SK-N-SH (cell line): ENCODE results near the gene C4orf36. TPM values are rescaled to one million over a fixed set of nuclear protein-coding genes. Genes with fewer than 3 reads are reported as not detected.

Experiments used
- CTCF ChIA-PET: fragments of 300-600, 350-600 bp; formaldehyde crosslinking; extraction: SDS; loops from one replicate; lab custom pipeline; 2021; lab: Yijun Ruan, JAX
- POLR2A ChIA-PET: fragments of 350-600 bp; sonication (Branson Sonifier 250); formaldehyde crosslinking; extraction: SDS; loops from one replicate; lab custom pipeline; 2020; ENCODE audit warnings: antibody characterized with exemption, inconsistent platforms; lab: Yijun Ruan, JAX
- DNase-seq: peaks from one replicate; pipeline ENCODE4 v3.0.0; 2012
- H2AFZ ChIP-seq: fragments of 200-600 bp; sonication (generic); 2 replicates; pipeline ENCODE4 v1.8.1; 2016; ENCODE audit warnings: antibody characterized with exemption, mild to moderate bottlenecking, low read depth
- H3F3A ChIP-seq: fragments of 200-600 bp; sonication (generic); replicated peaks from 2 replicates; pipeline ENCODE3; 2016; ENCODE audit warnings: antibody characterized with exemption, mild to moderate bottlenecking; ENCODE audit not compliant: insufficient read depth
- H3K27ac ChIP-seq, 2 experiments: fragments of 200-500 bp in 1 of 2; fragments of 200-600 bp in 1 of 2; sonication (Bioruptor generic) in 1 of 2; sonication (generic), shearing (Covaris generic) in 1 of 2; 2 replicates each; pipeline versions ENCODE4 v1.5.1 to v1.6.1; 2014 to 2016; ENCODE audit warnings: low read depth in 2 of 2, inconsistent platforms in 1 of 2, low read length in 1 of 2, mild to moderate bottlenecking in 1 of 2, mixed read lengths in 1 of 2
- H3K27me3 ChIP-seq: fragments of 200-600 bp; sonication (generic), shearing (Covaris generic); 2 replicates; pipeline ENCODE4 v1.6.1; 2016; ENCODE audit warnings: mixed run types; ENCODE audit not compliant: insufficient read depth
- H3K36me3 ChIP-seq, 2 experiments: fragments of 200-500 bp in 1 of 2; fragments of 200-600 bp in 1 of 2; sonication (Bioruptor generic) in 1 of 2; sonication (generic) in 1 of 2; replicated peaks in 1 of 2; 2 replicates each; pipeline versions ENCODE3 to v1.5.1; 2014 to 2016; ENCODE audit warnings: low read length in 1 of 2, mild to moderate bottlenecking in 1 of 2; ENCODE audit not compliant: insufficient read depth in 2 of 2, control insufficient read depth in 1 of 2
- H3K4me1 ChIP-seq, 2 experiments: fragments of 200-500 bp in 1 of 2; fragments of 200-600 bp in 1 of 2; sonication (Bioruptor generic) in 1 of 2; sonication (generic), shearing (Covaris generic) in 1 of 2; 2 replicates each; pipeline versions ENCODE4 v1.5.1 to v1.6.1; 2014 to 2016; ENCODE audit warnings: low read depth in 1 of 2, low read length in 1 of 2, mixed run types in 1 of 2; ENCODE audit not compliant: insufficient read depth in 2 of 2, control insufficient read depth in 1 of 2
- H3K4me2 ChIP-seq: fragments of 200-600 bp; sonication (generic), shearing (Covaris generic); 2 replicates; pipeline ENCODE4 v1.6.1; 2017; ENCODE audit warnings: mixed run types
- H3K4me3 ChIP-seq, 2 experiments: fragments of 200-500 bp in 1 of 2; fragments of 200-600 bp in 1 of 2; sonication (Bioruptor generic) in 1 of 2; sonication (generic), shearing (Covaris generic) in 1 of 2; 2 replicates each; pipeline versions ENCODE4 v1.5.1 to v1.8.1; 2014 to 2016; ENCODE audit warnings: low read depth in 2 of 2, inconsistent platforms in 1 of 2, low read length in 1 of 2, mild to moderate bottlenecking in 1 of 2, mixed read lengths in 1 of 2, moderate library complexity in 1 of 2
- H3K79me2 ChIP-seq: fragments of 200-600 bp; sonication (generic); 2 replicates; pipeline ENCODE4 v1.8.1; 2017; ENCODE audit warnings: mild to moderate bottlenecking; ENCODE audit not compliant: insufficient read depth
- H3K9ac ChIP-seq: fragments of 200-600 bp; sonication (generic); 2 replicates; pipeline ENCODE4 v1.6.1; 2017; ENCODE audit warnings: mixed run types
- H3K9me2 ChIP-seq: fragments of 200-600 bp; sonication (generic); 2 replicates; pipeline ENCODE4 v1.6.1; 2017; ENCODE audit warnings: mixed run types
- H3K9me3 ChIP-seq: fragments of 200-600 bp; sonication (generic); 2 replicates; pipeline ENCODE4 v1.6.1; 2017; ENCODE audit warnings: mixed run types, mild to moderate bottlenecking, moderate library complexity
- H4K20me1 ChIP-seq: fragments of 200-600 bp; sonication (generic); 2 replicates; pipeline ENCODE4 v1.6.1; 2017; ENCODE audit warnings: mild to moderate bottlenecking, mixed run types; ENCODE audit not compliant: insufficient read depth
- EZH2phosphoT487 ChIP-seq: fragments of 200-600 bp; sonication (generic); IDR thresholded peaks from 2 replicates; pipeline ENCODE4 v1.6.1; 2017; ENCODE audit warnings: low read depth, mixed run types, mild to moderate bottlenecking, antibody characterized with exemption, moderate library complexity, borderline replicate concordance
- FOSL2 ChIP-seq: IDR thresholded peaks from 2 replicates; pipeline ENCODE4 v1.4.0; 2012; ENCODE audit warnings: low read depth, mild to moderate bottlenecking, moderate library complexity, borderline replicate concordance
- JUND ChIP-seq: IDR thresholded peaks from 2 replicates; pipeline ENCODE4 v1.4.0; 2012
- NFIC ChIP-seq: IDR thresholded peaks from 2 replicates; pipeline ENCODE4 v1.4.0; 2012; ENCODE audit warnings: borderline replicate concordance
- NRF1 ChIP-seq: IDR thresholded peaks from 2 replicates; pipeline ENCODE4 v1.6.1; 2012; ENCODE audit warnings: low read depth, mild to moderate bottlenecking, low read length
- RCOR1 ChIP-seq: fragments of 150-350 bp; IDR thresholded peaks from 2 replicates; pipeline ENCODE4 v1.6.1; 2017; ENCODE audit warnings: antibody characterized with exemption, low read length
- WGBS: methylation state at CpG from one replicate; pipeline ENCODE4 v1.1.6; 2017; ENCODE audit warnings: low lambda C conversion rate; 5-methylcytosine and 5-hydroxymethylcytosine counted together
- polyA plus RNA-seq, 3 experiments: library from polyadenylated mRNA; depleted of rRNA; stranded (reverse); fragments of >200 nt; gene quantifications; 2 replicates each; pipeline ENCODE4 v1.2.3, GENCODE V29; 2012
- TF ChIP-seq, protein P1 (sequence below): IDR thresholded peaks from 2 replicates; pipeline ENCODE4 v1.4.0; 2012; ENCODE audit warnings: low read depth, borderline replicate concordance
- TF ChIP-seq, protein P2 (sequence below): fragments of 150-350 bp; IDR thresholded peaks from 2 replicates; pipeline ENCODE4 v1.6.1; 2017; ENCODE audit warnings: antibody characterized with exemption, low read length, low read depth, borderline replicate concordance
- TF ChIP-seq, protein P3 (sequence below): IDR thresholded peaks from 2 replicates; pipeline ENCODE4 v1.6.1; 2012; ENCODE audit warnings: mild to moderate bottlenecking, low read depth, low read length, moderate library complexity

The C4orf36 gene
- polyA plus RNA-seq, 1 of the 3 experiments (the other 2 are of a cell fraction) = 0.71 TPM

DNA sequence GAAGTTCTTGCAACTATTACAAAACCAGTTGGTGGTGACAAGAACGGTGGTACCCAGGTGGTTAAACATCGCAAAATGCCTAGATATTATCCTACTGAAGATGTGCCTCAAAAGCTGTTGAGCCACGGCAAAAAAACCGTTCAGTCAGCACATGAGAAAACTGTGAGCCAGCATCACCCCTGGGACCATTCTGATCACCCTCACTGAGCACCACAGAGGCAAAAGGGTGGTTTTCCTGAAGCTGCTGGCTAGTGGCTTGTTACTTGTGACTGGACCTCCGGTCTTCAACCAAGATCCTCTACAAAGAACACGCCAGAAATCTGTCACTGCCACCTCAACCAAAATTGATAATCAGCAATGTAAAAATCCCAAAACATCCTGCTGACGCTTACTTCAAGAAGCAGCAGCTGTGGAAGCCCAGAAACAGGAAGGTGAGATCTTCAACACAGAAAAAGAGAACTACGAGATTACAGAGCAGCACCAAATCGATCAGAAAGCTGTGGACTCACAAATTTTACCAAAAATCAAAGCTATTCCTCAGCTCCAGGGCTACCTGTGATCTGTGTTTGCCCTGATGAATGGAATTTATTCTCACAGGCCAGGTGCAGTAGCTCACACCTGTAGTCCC, 21.7 kb downstream of the C4orf36 start (continued):
- no peak for TF ChIP-seq JUND
- TF ChIP-seq, protein P1, sequence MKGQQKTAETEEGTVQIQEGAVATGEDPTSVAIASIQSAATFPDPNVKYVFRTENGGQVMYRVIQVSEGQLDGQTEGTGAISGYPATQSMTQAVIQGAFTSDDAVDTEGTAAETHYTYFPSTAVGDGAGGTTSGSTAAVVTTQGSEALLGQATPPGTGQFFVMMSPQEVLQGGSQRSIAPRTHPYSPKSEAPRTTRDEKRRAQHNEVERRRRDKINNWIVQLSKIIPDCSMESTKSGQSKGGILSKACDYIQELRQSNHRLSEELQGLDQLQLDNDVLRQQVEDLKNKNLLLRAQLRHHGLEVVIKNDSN = no peak

DNA sequence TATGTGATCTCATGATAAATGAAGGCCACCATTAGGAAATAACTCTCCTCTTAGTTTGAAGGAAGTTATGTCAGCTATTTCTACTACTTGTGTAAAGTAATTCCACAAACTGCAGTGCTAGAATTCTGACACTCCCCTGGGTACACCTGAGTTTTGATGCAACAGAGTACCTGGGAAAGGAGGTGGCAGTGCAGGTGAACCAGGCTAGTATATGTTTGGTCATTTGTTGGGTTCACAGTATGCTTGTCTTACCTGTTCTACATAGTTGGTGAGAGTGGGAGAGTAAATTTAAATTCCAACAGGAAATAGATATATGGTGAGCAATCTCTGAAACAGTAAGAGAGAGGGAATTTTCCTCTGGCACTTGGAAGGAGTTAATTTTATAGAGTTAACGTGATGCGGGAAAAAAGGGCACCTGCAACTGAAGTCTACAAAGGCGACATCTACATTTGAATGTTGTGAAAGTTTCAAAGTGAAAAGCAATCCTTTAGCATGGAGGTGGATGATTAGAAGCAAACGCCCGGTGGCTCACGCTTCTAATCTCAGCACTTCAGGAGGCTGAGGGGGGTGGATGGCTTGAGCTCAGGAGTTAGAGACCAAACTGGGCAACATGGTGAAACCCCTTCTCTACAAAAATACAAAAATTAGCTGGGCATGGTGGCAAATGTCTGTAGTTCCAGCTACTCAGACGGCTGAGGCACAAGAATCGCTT, 34.7 kb downstream of the C4orf36 start:
- Histone ChIP-seq H3K4me1 (peaks cover 0 to 19% of the 10 kb centered on the region in 2 experiments; a peak in 1 of 4 replicates), H3K27me3 (no peaks in the 10 kb centered on the region), H2AFZ (peak overlapping the region; percentile 43; the same call in 1 of the 2 replicates), H3K9me2 (no peaks in the 10 kb centered on the region), H3K27ac (no peak overlapping the region; a peak in 1 of 4 replicates), H3K9me3 (no peaks in the 10 kb centered on the region), H3K79me2 (no peaks in the 10 kb centered on the region), H3K36me3 (no peaks in the 10 kb centered on the region), H3K4me2 (no peak overlapping the region), H4K20me1 (no peaks in the 10 kb centered on the region), H3K4me3 (no peak overlapping the region), H3F3A (peaks cover 17% of the 10 kb centered on the region), H3K9ac (no peak overlapping the region)
- no peak for TF ChIP-seq EZH2phosphoT487
- TF ChIP-seq JUND = no peak
- TF ChIP-seq NFIC = no peak
- TF ChIP-seq, protein P2, sequence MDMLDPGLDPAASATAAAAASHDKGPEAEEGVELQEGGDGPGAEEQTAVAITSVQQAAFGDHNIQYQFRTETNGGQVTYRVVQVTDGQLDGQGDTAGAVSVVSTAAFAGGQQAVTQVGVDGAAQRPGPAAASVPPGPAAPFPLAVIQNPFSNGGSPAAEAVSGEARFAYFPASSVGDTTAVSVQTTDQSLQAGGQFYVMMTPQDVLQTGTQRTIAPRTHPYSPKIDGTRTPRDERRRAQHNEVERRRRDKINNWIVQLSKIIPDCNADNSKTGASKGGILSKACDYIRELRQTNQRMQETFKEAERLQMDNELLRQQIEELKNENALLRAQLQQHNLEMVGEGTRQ = no peak
- no peak for TF ChIP-seq RCOR1
- no peak for TF ChIP-seq FOSL2
- TF ChIP-seq, protein P3, sequence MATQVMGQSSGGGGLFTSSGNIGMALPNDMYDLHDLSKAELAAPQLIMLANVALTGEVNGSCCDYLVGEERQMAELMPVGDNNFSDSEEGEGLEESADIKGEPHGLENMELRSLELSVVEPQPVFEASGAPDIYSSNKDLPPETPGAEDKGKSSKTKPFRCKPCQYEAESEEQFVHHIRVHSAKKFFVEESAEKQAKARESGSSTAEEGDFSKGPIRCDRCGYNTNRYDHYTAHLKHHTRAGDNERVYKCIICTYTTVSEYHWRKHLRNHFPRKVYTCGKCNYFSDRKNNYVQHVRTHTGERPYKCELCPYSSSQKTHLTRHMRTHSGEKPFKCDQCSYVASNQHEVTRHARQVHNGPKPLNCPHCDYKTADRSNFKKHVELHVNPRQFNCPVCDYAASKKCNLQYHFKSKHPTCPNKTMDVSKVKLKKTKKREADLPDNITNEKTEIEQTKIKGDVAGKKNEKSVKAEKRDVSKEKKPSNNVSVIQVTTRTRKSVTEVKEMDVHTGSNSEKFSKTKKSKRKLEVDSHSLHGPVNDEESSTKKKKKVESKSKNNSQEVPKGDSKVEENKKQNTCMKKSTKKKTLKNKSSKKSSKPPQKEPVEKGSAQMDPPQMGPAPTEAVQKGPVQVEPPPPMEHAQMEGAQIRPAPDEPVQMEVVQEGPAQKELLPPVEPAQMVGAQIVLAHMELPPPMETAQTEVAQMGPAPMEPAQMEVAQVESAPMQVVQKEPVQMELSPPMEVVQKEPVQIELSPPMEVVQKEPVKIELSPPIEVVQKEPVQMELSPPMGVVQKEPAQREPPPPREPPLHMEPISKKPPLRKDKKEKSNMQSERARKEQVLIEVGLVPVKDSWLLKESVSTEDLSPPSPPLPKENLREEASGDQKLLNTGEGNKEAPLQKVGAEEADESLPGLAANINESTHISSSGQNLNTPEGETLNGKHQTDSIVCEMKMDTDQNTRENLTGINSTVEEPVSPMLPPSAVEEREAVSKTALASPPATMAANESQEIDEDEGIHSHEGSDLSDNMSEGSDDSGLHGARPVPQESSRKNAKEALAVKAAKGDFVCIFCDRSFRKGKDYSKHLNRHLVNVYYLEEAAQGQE = no peak
- no peak for TF ChIP-seq NRF1
- DNase-seq = no peak
- CTCF ChIA-PET = no interaction called here
- POLR2A ChIA-PET = no interaction called here
- WGBS = 88% methylated on average over 8 of the region's 8 CpGs
